HUES64 (cell line): ENCODE data around the gene ABCC5.

Source experiments
- H3K27ac ChIP-seq: 2 replicates; pipeline ENCODE4 v1.7.0; 2013; ENCODE audit warnings: low read depth, low read length, inconsistent platforms
- H3K27me3 ChIP-seq: 2 replicates; pipeline ENCODE4 v1.6.1; 2013; ENCODE audit warnings: mild to moderate bottlenecking, low read length; ENCODE audit not compliant: insufficient read depth
- H3K36me3 ChIP-seq: 2 replicates; pipeline ENCODE4 v1.6.1; 2013; ENCODE audit warnings: mild to moderate bottlenecking, low read length; ENCODE audit not compliant: insufficient read depth
- H3K4me1 ChIP-seq: 2 replicates; pipeline ENCODE4 v1.6.1; 2013; ENCODE audit warnings: mild to moderate bottlenecking, low read length, moderate library complexity; ENCODE audit not compliant: insufficient read depth
- H3K4me3 ChIP-seq: 2 replicates; pipeline ENCODE4 v1.5.1; 2013; ENCODE audit warnings: mild to moderate bottlenecking, low read length, moderate library complexity
- H3K9ac ChIP-seq: 2 replicates; pipeline ENCODE4 v1.6.1; 2013; ENCODE audit warnings: mild to moderate bottlenecking, low read depth, low read length
- H3K9me3 ChIP-seq: 2 replicates; pipeline ENCODE4 v1.6.1; 2013; ENCODE audit warnings: low read depth, low read length; ENCODE audit not compliant: insufficient read depth
- WGBS: fragments of 150-250, 120-280 bp; methylation state at CpG from one replicate; pipeline ENCODE4 v1.1.7; 2013; ENCODE audit warnings: missing lambda C conversion rate; 5-methylcytosine and 5-hydroxymethylcytosine counted together

Gene ABCC5

DNA sequence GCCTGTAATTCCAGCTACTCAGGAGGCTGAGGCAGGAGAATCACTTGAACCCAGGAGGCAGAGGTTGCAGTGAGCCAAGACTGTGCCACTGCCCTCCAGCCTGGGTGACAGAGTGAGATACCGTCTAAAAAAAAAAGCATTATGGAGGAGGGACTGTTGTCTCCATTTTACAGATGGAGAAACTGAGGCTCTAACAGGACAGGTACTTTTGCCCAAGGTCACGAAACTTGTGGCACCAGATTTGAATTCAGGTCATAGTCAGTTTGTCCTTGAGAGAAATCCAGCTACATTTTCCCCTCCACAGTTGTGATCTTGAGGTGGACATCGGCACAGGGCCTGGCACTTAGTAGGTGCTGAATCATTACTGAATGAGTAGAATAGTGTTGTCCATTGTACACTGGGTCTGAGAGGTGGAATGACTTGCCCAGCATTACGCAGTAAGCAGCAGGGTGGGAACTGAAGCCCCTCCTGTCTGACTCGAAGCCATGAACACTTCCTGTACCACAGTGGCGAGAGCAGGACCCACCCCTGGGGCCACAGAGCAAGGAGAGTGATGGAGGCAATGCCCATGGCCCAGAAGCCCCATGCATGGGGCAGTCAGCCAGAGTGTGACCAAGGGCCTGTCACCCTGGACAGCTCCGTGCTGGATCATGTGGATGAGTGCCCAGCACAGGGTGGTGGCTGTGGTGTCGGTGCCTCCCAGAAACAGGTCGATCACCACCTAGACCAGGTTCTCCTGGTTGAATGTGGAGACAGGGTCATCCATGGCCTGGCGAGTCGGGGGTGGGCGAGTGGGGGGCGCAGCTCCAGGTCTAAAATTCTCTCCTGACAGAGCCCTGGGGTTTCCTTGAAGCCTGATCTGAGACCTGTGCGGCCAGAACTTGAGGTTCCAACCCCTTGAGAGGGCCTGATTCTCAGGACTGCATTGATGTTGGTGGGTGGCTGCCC is 112.6 kb downstream of the ABCC5 start:
- 85% methylated on average over 14 of the region's 14 CpGs for WGBS
- Histone ChIP-seq H3K36me3 (no peaks in the 10 kb centered on the region), H3K27ac (no peak overlapping the region), H3K4me1 (no peaks in the 10 kb centered on the region), H3K4me3 (no peak overlapping the region), H3K9ac (no peak overlapping the region), H3K9me3 (no peaks in the 10 kb centered on the region), H3K27me3 (no peaks in the 10 kb centered on the region)

DNA sequence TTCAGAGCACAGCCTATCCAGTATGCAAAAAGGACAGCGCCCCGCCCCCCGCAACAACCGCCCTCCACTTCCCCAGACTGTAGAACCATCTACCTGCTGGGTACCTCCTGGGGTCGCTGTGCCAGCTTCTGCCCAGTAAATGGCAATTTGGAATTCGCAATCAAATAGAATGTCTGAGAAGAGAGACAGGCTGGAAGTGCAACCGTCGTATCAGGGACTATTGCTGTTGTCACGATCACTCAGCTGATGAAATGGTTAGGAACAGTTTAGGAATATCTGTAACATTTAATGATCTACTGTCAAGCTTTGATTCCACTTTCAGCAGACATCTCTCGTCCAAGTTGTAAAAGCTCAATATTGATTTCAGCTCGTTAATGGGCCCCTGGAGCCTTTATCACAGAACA is 119.7 kb downstream of the ABCC5 start:
- H3K27ac ChIP-seq, result no peak overlapping the region
- H3K9me3 ChIP-seq, result no peaks in the 10 kb centered on the region
- 76% methylated on average over 11 of the region's 11 CpGs for WGBS
- H3K9ac ChIP-seq, result no peak overlapping the region
- H3K4me3 ChIP-seq, result no peak overlapping the region
- H3K4me1 ChIP-seq, result 0 out of 2 replicates have a peak, but pooled peaks cover 4% of the 10 kb centered on the region
- H3K27me3 ChIP-seq, result no peaks in the 10 kb centered on the region; the same call in 1 of the 2 replicates
- no peaks in the 10 kb centered on the region for H3K36me3 ChIP-seq

- no peaks in the 10 kb centered on the region for H3K36me3 ChIP-seq
- no peak overlapping the region for H3K27ac ChIP-seq
- H3K4me3 ChIP-seq, result no peak overlapping the region
- no peaks in the 10 kb centered on the region for H3K9me3 ChIP-seq
- H3K4me1 ChIP-seq, result 0 out of 2 replicates have a peak, but pooled peaks cover 4% of the 10 kb centered on the region
- H3K27me3 ChIP-seq, result no peaks in the 10 kb centered on the region; the same call in 1 of the 2 replicates
- no peak overlapping the region for H3K9ac ChIP-seq
- 93% methylated on average over 4 of the region's 4 CpGs for WGBS
These were observed 120.1 kb downstream of the ABCC5 start for GRCh38 chr3:183897606-183898005.

DNA sequence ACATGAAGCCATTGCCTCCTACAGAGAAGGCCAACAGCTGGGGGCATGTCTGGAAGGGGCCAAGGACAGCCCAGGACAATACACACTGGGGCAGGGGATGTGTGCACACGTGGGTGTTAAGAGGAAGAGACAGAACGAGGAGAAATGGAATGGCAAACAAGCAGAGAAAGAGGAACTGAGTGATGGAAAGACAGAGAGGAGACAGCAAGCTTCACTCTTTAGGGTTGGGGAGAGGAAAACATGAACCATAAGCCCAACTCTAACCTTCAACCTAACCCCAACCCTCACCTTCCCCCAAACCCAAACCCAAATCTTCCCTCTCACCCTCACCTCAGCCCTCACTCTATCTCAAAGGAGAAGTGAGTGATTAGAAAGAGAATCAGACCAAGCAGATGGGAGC is 121.1 kb downstream of the ABCC5 start:
- Histone ChIP-seq H3K9ac (no peak overlapping the region), H3K4me1 (0 out of 2 replicates have a peak, but pooled peaks cover 4% of the 10 kb centered on the region), H3K4me3 (no peak overlapping the region), H3K36me3 (no peaks in the 10 kb centered on the region), H3K27ac (no peak overlapping the region), H3K27me3 (no peaks in the 10 kb centered on the region; the same call in 1 of the 2 replicates), H3K9me3 (no peaks in the 10 kb centered on the region)
- WGBS, result 84% methylated on average over 2 of the region's 2 CpGs

DNA sequence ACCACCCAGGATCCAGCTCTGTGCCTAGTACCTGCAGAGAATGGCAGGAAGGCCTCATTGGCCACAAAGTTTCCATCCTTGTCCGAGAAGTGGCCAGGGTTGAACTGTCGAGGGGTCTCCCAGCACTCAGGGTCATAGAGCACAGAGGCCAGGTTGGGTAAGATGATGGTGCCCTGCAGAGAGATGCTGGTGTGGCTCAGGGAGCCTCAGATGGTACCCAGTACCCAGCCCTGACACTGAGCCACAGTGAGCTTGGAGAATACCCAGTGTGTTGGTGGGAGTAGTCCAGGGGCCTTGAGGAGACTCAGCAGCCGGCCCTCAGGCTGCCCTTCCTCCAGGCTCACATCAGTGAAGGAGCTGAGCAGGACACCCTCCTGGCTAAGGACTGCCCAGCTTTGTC is 121.5 kb downstream of the ABCC5 start:
- WGBS, result 95% methylated on average over 3 of the region's 3 CpGs
- Histone ChIP-seq H3K36me3 (no peaks in the 10 kb centered on the region), H3K27me3 (no peaks in the 10 kb centered on the region; the same call in 1 of the 2 replicates), H3K4me3 (no peak overlapping the region), H3K9me3 (no peaks in the 10 kb centered on the region), H3K4me1 (0 out of 2 replicates have a peak, but pooled peaks cover 4% of the 10 kb centered on the region), H3K27ac (no peak overlapping the region), H3K9ac (no peak overlapping the region)

DNA sequence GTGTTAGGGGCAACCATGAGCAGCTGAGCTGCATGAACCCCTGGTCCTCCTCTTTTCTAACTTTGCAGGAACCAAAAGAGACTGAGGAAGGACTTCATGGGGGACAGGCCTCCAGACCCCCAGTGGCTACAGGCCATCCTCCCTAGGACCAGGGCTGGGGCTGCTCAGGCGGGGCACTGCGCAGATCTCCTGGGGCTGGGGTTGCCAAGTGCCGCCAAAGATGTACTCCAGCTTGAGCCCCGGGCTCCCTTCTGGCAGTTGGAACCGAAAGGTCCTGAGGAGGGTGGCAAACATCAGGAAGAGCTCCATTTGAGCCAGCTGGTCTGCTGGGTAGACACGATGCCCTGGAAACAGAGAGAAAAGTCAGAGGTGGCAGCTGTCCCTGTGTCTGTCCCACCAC is 121.9 kb downstream of the ABCC5 start:
- no peaks in the 10 kb centered on the region for H3K9me3 ChIP-seq

GRCh38 chr3:183895296-183895695 is 122.4 kb downstream of the ABCC5 start:
- 29% methylated on average over 5 of the region's 5 CpGs for WGBS
- Histone ChIP-seq H3K27me3 (no peaks in the 10 kb centered on the region; the same call in 1 of the 2 replicates), H3K36me3 (no peaks in the 10 kb centered on the region), H3K27ac (no peak overlapping the region), H3K9ac (no peak overlapping the region), H3K4me1 (0 out of 2 replicates have a peak, but pooled peaks cover 4% of the 10 kb centered on the region), H3K9me3 (no peaks in the 10 kb centered on the region), H3K4me3 (no peak overlapping the region)

More for the DNA sequence above, 121.9 kb downstream of the ABCC5 start:
- H3K27ac ChIP-seq, result no peak overlapping the region
- no peaks in the 10 kb centered on the region for H3K36me3 ChIP-seq
- no peak overlapping the region for H3K9ac ChIP-seq
- 0 out of 2 replicates have a peak, but pooled peaks cover 4% of the 10 kb centered on the region for H3K4me1 ChIP-seq
- no peaks in the 10 kb centered on the region; the same call in 1 of the 2 replicates for H3K27me3 ChIP-seq
- H3K4me3 ChIP-seq, result no peak overlapping the region
- 93% methylated on average over 6 of the region's 6 CpGs for WGBS

DNA sequence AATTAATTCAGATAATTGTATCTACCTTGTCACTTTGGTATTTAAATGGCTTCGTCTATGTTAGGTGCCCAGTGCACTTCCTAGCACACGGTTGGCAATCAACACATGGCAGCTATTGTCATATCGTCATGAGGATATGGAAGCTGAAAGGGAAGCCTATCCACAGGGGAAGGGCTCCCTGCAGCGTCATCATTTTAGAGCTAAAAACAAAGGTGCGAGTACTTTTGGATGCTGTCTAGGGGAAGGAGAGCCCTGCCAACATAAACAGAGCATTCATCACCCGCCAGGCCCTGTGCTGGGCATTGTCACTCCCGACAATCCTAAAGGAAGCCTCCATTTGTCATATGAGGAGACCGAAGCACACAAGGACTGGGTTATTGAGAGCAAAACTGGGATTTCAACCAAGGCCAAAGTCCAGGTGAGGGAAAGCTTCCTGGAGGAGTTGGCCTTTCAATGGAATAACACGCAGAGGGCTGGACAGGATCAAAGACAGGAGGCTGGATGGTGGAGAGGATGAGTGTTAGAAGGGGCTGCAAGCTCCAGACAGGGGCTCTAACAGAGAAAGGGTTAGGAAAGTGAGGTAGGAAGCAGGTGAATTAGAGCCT is 125.0 kb downstream of the ABCC5 start:
- no peak overlapping the region for H3K4me3 ChIP-seq
- no peak overlapping the region for H3K9ac ChIP-seq
- H3K27ac ChIP-seq, result no peak overlapping the region
- H3K4me1 ChIP-seq, result 0 out of 2 replicates have a peak, but pooled peaks cover 4% of the 10 kb centered on the region
- WGBS, result 90% methylated on average over 9 of the region's 9 CpGs
- H3K36me3 ChIP-seq, result no peaks in the 10 kb centered on the region
- H3K27me3 ChIP-seq, result no peaks in the 10 kb centered on the region; the same call in 1 of the 2 replicates
- H3K9me3 ChIP-seq, result no peaks in the 10 kb centered on the region

DNA sequence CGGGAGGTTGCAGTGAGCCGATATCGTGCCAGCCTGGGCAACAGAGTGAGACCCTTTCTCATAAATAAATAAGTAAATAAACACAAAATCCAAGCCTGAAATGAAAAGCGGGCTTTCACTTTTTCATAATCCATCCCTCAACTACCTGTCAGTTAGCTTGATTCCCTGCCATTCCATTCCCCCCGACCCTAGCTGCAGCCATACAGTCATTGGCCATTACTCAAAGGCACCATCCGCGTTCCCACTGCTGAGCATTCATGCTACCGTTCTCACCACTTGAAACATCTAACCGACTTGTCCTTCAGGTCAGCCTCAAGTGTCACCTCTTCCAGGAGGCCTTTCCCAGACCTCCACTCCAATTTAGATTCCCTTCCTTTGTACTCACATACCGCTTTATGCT is 131.9 kb downstream of the ABCC5 start:
- Histone ChIP-seq H3K27me3 (no peaks in the 10 kb centered on the region), H3K9me3 (no peaks in the 10 kb centered on the region), H3K4me3 (no peak overlapping the region), H3K36me3 (no peaks in the 10 kb centered on the region), H3K27ac (no peak overlapping the region), H3K4me1 (peaks cover 9% of the 10 kb centered on the region), H3K9ac (no peak overlapping the region)
- 95% methylated on average over 10 of the region's 10 CpGs for WGBS

DNA sequence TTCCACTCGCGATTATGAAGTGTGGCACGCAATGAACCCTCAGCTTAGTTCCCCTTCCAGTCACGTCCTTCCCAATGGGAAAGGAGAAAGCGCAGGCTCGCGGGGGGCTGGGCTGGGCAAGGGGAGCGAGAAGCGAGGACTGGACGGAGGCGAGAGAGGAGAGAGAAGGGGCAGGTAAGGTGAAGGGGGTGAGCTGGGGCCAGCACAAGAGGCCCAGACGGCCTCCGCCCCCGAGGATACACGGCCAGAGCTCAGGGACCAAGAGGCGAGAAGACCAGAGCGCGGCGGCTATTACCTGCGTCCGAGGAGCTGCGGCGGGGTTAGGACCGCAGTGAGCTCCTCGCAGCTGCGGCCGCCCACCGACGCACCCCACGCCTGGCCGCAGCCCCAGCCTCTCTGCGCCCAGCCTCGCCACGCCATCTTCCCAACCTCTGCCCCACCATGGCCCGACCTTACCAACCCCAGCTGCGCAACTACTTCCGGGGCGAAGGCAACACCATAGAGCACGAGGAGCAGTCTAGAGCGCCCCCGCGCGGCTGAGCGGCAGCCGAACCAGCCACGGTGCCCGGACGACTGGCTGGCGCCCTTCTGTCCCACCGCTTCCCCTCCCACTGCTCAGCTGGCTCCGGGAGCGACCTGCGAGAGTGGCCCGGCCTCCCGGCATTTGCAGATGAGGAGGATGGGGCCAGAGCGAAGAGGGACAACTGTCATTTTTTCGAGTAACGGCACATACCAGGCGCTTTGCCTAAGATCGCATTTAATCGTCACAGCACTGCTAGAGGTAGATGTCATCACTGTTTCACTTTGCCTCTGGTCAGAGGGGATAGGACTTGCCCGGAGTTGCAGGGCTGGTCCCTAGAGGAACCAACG is 133.0 kb downstream of the ABCC5 start, which contains the start of gene PARL:
PARL (minus strand) TSS at position 454 of the 870 bp plus-strand sequence; CDS start at position 420, 34 bp downstream.
- Histone ChIP-seq H3K27ac (peak within 1 kb of the TSS; percentile 67), H3K36me3 (no peaks in the 10 kb centered on the region), H3K9me3 (no peaks in the 10 kb centered on the region), H3K4me3 (peak within 1 kb of the TSS; percentile 92), H3K9ac (peak within 1 kb of the TSS; percentile 86), H3K4me1 (peaks cover 9% of the 10 kb centered on the region), H3K27me3 (no peaks in the 10 kb centered on the region)
- WGBS, result 1% methylated on average over 63 of the region's 63 CpGs
